Adipose tissue (tissue), 3 donors: ENCODE data around the gene CNPPD1. TPM values are rescaled to one million over a fixed set of nuclear protein-coding genes. Genes with fewer than 3 reads are reported as not detected.
"Not testable (repeated sequence)": the region's sequence is repeated elsewhere in the genome, so short reads cannot be mapped to it uniquely, and the experiment has no call there.

Experiments used
- H3K27ac ChIP-seq: one replicate; pipeline ENCODE4 v1.5.1; 2013; ENCODE audit warnings: low read depth, low read length
- WGBS, 3 donors: extraction: QIAGEN DNeasy Blood & Tissue Kit; methylation state at CpG; one replicate each; pipeline ENCODE4 v1.1.7; 2013; 5-methylcytosine and 5-hydroxymethylcytosine counted together
- polyA plus RNA-seq, 3 donors: library from polyadenylated mRNA; stranded (reverse); fragments of 200-250 nt; gene quantifications; one replicate each; pipeline ENCODE4 v1.2.3, GENCODE V29; 2013
- donor health status: healthy with polysubstance abuse.
- donor health status: Bipolar disorder and iron deficiency.
- donor health status: healthy.

CNPPD1 gene
- polyA plus RNA-seq, 3 donors = 33.4 to 58.3 (median 48.4) TPM

GRCh38 chr2:219210196-219210885 is 33.6 kb upstream of the CNPPD1 start:
- no peak overlapping the region for H3K27ac ChIP-seq
- WGBS, 3 donors = 92 to 94% (median 92%) methylated on average over 24 of the region's 24 CpGs

GRCh38 chr2:219209236-219210195 is 32.8 kb upstream of the CNPPD1 start:
- no peak overlapping the region for H3K27ac ChIP-seq
- WGBS, 3 donors = 58 to 85% (median 60%) methylated on average over 18 of the region's 18 CpGs

GRCh38 chr2:219207884-219208740 is 31.4 kb upstream of the CNPPD1 start:
- H3K27ac ChIP-seq = no peak overlapping the region
- 61 to 70% (median 62%) methylated on average over 17 of the region's 17 CpGs for WGBS, 3 donors

GRCh38 chr2:219207134-219207883 is 30.6 kb upstream of the CNPPD1 start:
- WGBS, 3 donors = 15 to 18% (median 16%) methylated on average over 22 of the region's 22 CpGs

GRCh38 chr2:219206328-219207133 is 29.8 kb upstream of the CNPPD1 start, which contains the start of gene ZFAND2B:
Gene ZFAND2B, plus strand, starts transcription at chr2:219206782. Its CDS starts 206 bp downstream, at chr2:219206988.
- WGBS, 3 donors = 0 to 1% (median 0%) methylated on average over 64 to 76 of the region's 76 CpGs

More at GRCh38 chr2:219207134-219207883, 30.6 kb upstream of the CNPPD1 start:
- no peak overlapping the region for H3K27ac ChIP-seq

GRCh38 chr2:219205981-219206327 is 29.2 kb upstream of the CNPPD1 start:
- WGBS, 3 donors = 9 to 21% (median 16%) methylated on average over 7 of the region's 7 CpGs

More at GRCh38 chr2:219206328-219207133, 29.8 kb upstream of the CNPPD1 start, which contains the start of gene ZFAND2B:
- H3K27ac ChIP-seq = peak within 1 kb of the TSS; percentile 10

GRCh38 chr2:219205165-219205538 is 28.4 kb upstream of the CNPPD1 start:
- WGBS, 3 donors = 81 to 91% (median 87%) methylated on average over 5 of the region's 5 CpGs
- H3K27ac ChIP-seq = no peak overlapping the region

More at GRCh38 chr2:219205981-219206327, 29.2 kb upstream of the CNPPD1 start:
- H3K27ac ChIP-seq = peak overlapping the region; percentile 10

- no peak overlapping the region for H3K27ac ChIP-seq
- 88 to 93% (median 92%) methylated on average over 7 of the region's 7 CpGs for WGBS, 3 donors
Observed at GRCh38 chr2:219204425-219205164, 27.9 kb upstream of the CNPPD1 start.

- WGBS, 3 donors = 76 to 93% (median 90%) methylated on average over 12 to 21 of the region's 21 CpGs
- not testable (repeated sequence) for H3K27ac ChIP-seq
Observed at GRCh38 chr2:219201331-219201730, 24.6 kb upstream of the CNPPD1 start.

GRCh38 chr2:219200502-219201326 is 24.0 kb upstream of the CNPPD1 start:
- H3K27ac ChIP-seq = not testable (repeated sequence)
- 70 to 82% (median 76%) methylated on average over 24 to 25 of the region's 26 CpGs for WGBS, 3 donors

- 78 to 84% (median 81%) methylated on average over 12 of the region's 12 CpGs for WGBS, 3 donors
- H3K27ac ChIP-seq = no peak overlapping the region
Observed at GRCh38 chr2:219199470-219200211, 22.9 kb upstream of the CNPPD1 start.

- H3K27ac ChIP-seq = no peak overlapping the region
- 74 to 81% (median 77%) methylated on average over 5 of the region's 5 CpGs for WGBS, 3 donors
Observed at GRCh38 chr2:219198974-219199373, 22.2 kb upstream of the CNPPD1 start.

- H3K27ac ChIP-seq = no peak overlapping the region
- 86 to 95% (median 94%) methylated on average over 1 of the region's 1 CpG for WGBS, 3 donors
Observed at GRCh38 chr2:219197388-219197787, 20.7 kb upstream of the CNPPD1 start.

- 86 to 93% (median 90%) methylated on average over 7 of the region's 7 CpGs for WGBS, 3 donors
- H3K27ac ChIP-seq = no peak overlapping the region
Observed at GRCh38 chr2:219186754-219187456, 10.2 kb upstream of the CNPPD1 start.
